Measurements from ENCODE around the gene COPZ1. TPM values are rescaled to one million over a fixed set of nuclear protein-coding genes. Genes with fewer than 3 reads are reported as not detected.

The COPZ1 gene
- total RNA-seq, 3 donors from 2014 or later (not counting 1 experiment from before 2014, with no cell fraction given) = 66.3 to 83.6 (median 79.7) TPM

GRCh38 chr12:54397157-54397556 lies 72.2 kb downstream of the COPZ1 start:
- Histone ChIP-seq H3K36me3 (ENCODE audit: control insufficient read depth, insufficient read depth, low read length) (peaks cover 74% of the 10 kb centered on the region), H3K4me1 (ENCODE audit: control insufficient read depth, insufficient read depth, low read length) (peaks cover 24% of the 10 kb centered on the region), H3K27ac (ENCODE audit: low read length) (no peak overlapping the region), H3K27me3 (ENCODE audit: control insufficient read depth, insufficient read depth, low read length) (no peaks in the 10 kb centered on the region), H3K4me3 (ENCODE audit: low read length) (no peak overlapping the region), H3K9me3 (ENCODE audit: control insufficient read depth, insufficient read depth, low read length) (no peaks in the 10 kb centered on the region)
- intact Hi-C loops (cut with micrococcal nuclease) = no loop called here
- Mint-ChIP-seq H3K36me3 (no peaks in the 10 kb centered on the region), H3K27me3 (ENCODE audit: low read depth in 2 of 2) (no peaks in the 10 kb centered on the region), H3K27ac (peak overlapping the region; percentile 9 to 72), H3K4me3 (no peak overlapping the region), H3K9me3 (no peaks in the 10 kb centered on the region), H3K4me1 (peaks cover 21 to 40% of the 10 kb centered on the region in 2 donors)
- 67% methylated on average over 1 of the region's 1 CpG for WGBS (ENCODE audit: insufficient coverage)
- DNase-seq (no peak), ATAC-seq (no peak)
- TF ChIP-seq CTCF (IDR thresholded peaks at IDR 0.05) = no peak

GRCh38 chr12:54398218-54398617 lies 73.3 kb downstream of the COPZ1 start:
- WGBS (ENCODE audit: insufficient coverage) = 98% methylated on average over 2 of the region's 2 CpGs
- no peak overlapping the region for H3K27ac Mint-ChIP-seq
- H3K9me3 Mint-ChIP-seq = no peaks in the 10 kb centered on the region
- H3K4me3 Mint-ChIP-seq = no peak overlapping the region
- H3K4me1 Mint-ChIP-seq = peaks cover 16 to 40% of the 10 kb centered on the region in 2 donors
- no peak for ATAC-seq
- H3K4me1 ChIP-seq (ENCODE audit: control insufficient read depth, insufficient read depth, low read length) = peaks cover 17% of the 10 kb centered on the region
- DNase-seq = no peak
- peaks cover 84% of the 10 kb centered on the region for H3K36me3 ChIP-seq (ENCODE audit: control insufficient read depth, insufficient read depth, low read length)
- H3K27me3 Mint-ChIP-seq (ENCODE audit: low read depth in 2 of 2) = no peaks in the 10 kb centered on the region
- TF ChIP-seq CTCF (IDR thresholded peaks at IDR 0.05) = no peak
- H3K4me3 ChIP-seq (ENCODE audit: low read length) = no peak overlapping the region
- no peaks in the 10 kb centered on the region for H3K27me3 ChIP-seq (ENCODE audit: control insufficient read depth, insufficient read depth, low read length)
- H3K27ac ChIP-seq (ENCODE audit: low read length) = no peak overlapping the region
- H3K9me3 ChIP-seq (ENCODE audit: control insufficient read depth, insufficient read depth, low read length) = no peaks in the 10 kb centered on the region
- no peaks in the 10 kb centered on the region for H3K36me3 Mint-ChIP-seq
- intact Hi-C loops (cut with micrococcal nuclease) = no loop called here

- peak overlapping the region in 1 of 2 donors; percentile 13 for H3K27ac Mint-ChIP-seq
- no peak overlapping the region for H3K27ac ChIP-seq (ENCODE audit: low read length)
- peak; percentile 89 to 99 (median 95) for ATAC-seq
Observed at GRCh38 chr12:54398995-54399793, 74.3 kb downstream of the COPZ1 start.

More at GRCh38 chr12:54398995-54399793, 74.3 kb downstream of the COPZ1 start:
- intact Hi-C loops (cut with micrococcal nuclease) = loop anchor here (1.0 kb wide), 1 partner anchor 40 kb away; no protein-coding TSS in a partner anchor
- H3K36me3 Mint-ChIP-seq = no peaks in the 10 kb centered on the region
- no peaks in the 10 kb centered on the region for H3K27me3 Mint-ChIP-seq (ENCODE audit: low read depth in 2 of 2)
- WGBS (ENCODE audit: insufficient coverage) = 78% methylated on average over 6 of the region's 8 CpGs
- DNase-seq = peak; percentile 87 to 94
- Histone ChIP-seq H3K9me3 (ENCODE audit: control insufficient read depth, insufficient read depth, low read length) (no peaks in the 10 kb centered on the region), H3K4me3 (ENCODE audit: low read length) (no peak overlapping the region), H3K4me1 (ENCODE audit: control insufficient read depth, insufficient read depth, low read length) (peaks cover 10% of the 10 kb centered on the region), H3K27me3 (ENCODE audit: control insufficient read depth, insufficient read depth, low read length) (no peaks in the 10 kb centered on the region), H3K36me3 (ENCODE audit: control insufficient read depth, insufficient read depth, low read length) (peaks cover 90% of the 10 kb centered on the region)
- no peak overlapping the region for H3K4me3 Mint-ChIP-seq
- no peaks in the 10 kb centered on the region for H3K9me3 Mint-ChIP-seq
- H3K4me1 Mint-ChIP-seq = peaks cover 12 to 34% of the 10 kb centered on the region in 2 donors
- peak; percentile 94 for TF ChIP-seq CTCF (IDR thresholded peaks at IDR 0.05)
